BLaER1 treated with 17β-estradiol and CSF1 and Interleukin-3, amounts not matched to agents 10 nM and 100 nM (cell line): ENCODE measurements around the gene WNT4.

ENCODE experiments used
- H3K27ac ChIP-seq, 11 experiments: shearing (Covaris generic); formaldehyde crosslinking; 2 replicates each; pipeline ENCODE4 v1.8.1; 2022
- H3K27me3 ChIP-seq, 11 experiments: shearing (Covaris generic); formaldehyde crosslinking; 2 replicates each; pipeline ENCODE4 v1.8.1; 2022
- H3K36me3 ChIP-seq, 11 experiments: shearing (Covaris generic); formaldehyde crosslinking; 2 replicates each; pipeline ENCODE4 v1.8.1; 2022
- H3K4me1 ChIP-seq, 10 experiments: shearing (Covaris generic); formaldehyde crosslinking; 2 replicates each; pipeline ENCODE4 v1.8.1; 2022
- H3K4me2 ChIP-seq, 11 experiments: shearing (Covaris generic); formaldehyde crosslinking; 2 replicates each; pipeline ENCODE4 v1.8.1; 2022
- H3K4me3 ChIP-seq, 10 experiments: shearing (Covaris generic); formaldehyde crosslinking; 2 replicates each; pipeline ENCODE4 v1.8.1; 2022
- H3K9ac ChIP-seq, 11 experiments: shearing (Covaris generic); formaldehyde crosslinking; 2 replicates each; pipeline ENCODE4 v1.8.1; 2022
- H3K9me3 ChIP-seq, 11 experiments: shearing (Covaris generic); formaldehyde crosslinking; replicated peaks in 1 of 11; 2 replicates each; pipeline ENCODE4 v1.8.1; 2022
- H4K20me1 ChIP-seq, 11 experiments: shearing (Covaris generic); formaldehyde crosslinking; 2 replicates each; pipeline ENCODE4 v1.8.1; 2022
- Cebpa-rat ChIP-seq, 11 experiments: shearing (Covaris generic); IDR thresholded peaks; 2 replicates each; pipeline ENCODE4 v1.8.1; 2022

WNT4 gene

GRCh38 chr1:22074803-22075202, 68.1 kb downstream of the WNT4 start:
- H3K9ac ChIP-seq, result peak overlapping the region in 6 of 11 experiments; percentile 3 to 56 (median 44); a peak in 9 of 22 replicates
- H3K4me1 ChIP-seq, result peaks cover 32 to 94% (median 61%) of the 10 kb centered on the region in 10 experiments
- H3K4me3 ChIP-seq, result 0 out of 20 replicates have a peak overlapping the region, but pooled peaks of 3 of the 10 experiments have one; percentile 1 to 20 (median 2)
- peaks cover 9 to 15% (median 13%) of the 10 kb centered on the region in 11 experiments; a peak in 21 of 22 replicates for H3K9me3 ChIP-seq
- peak overlapping the region; percentile 45 to 89 (median 85) for H3K4me2 ChIP-seq
- no peak for TF ChIP-seq Cebpa-rat (IDR thresholded peaks at IDR 0.05)
- peaks cover 57 to 86% (median 72%) of the 10 kb centered on the region in 11 experiments for H3K36me3 ChIP-seq
- no peaks in the 10 kb centered on the region for H3K27me3 ChIP-seq
- peak overlapping the region in 8 of 11 experiments; percentile 4 to 68 (median 29); a peak in 13 of 22 replicates for H3K27ac ChIP-seq
- H4K20me1 ChIP-seq, result peaks cover 100% of the 10 kb centered on the region in 11 experiments

GRCh38 chr1:22071511-22071910, 71.4 kb downstream of the WNT4 start:
- no peaks in the 10 kb centered on the region for H3K27me3 ChIP-seq
- peaks cover 66 to 87% (median 79%) of the 10 kb centered on the region in 11 experiments for H3K36me3 ChIP-seq
- no peak overlapping the region for H3K4me3 ChIP-seq
- no peak for TF ChIP-seq Cebpa-rat (IDR thresholded peaks at IDR 0.05)
- H3K4me2 ChIP-seq, result peak overlapping the region in 2 of 11 experiments; percentile 6 to 15; a peak in 1 of 22 replicates
- no peak overlapping the region for H3K9ac ChIP-seq
- H4K20me1 ChIP-seq, result peaks cover 100% of the 10 kb centered on the region in 11 experiments
- H3K9me3 ChIP-seq, result peaks cover 9 to 39% (median 24%) of the 10 kb centered on the region in 11 experiments; a peak in 21 of 22 replicates
- H3K27ac ChIP-seq, result no peak overlapping the region
- H3K4me1 ChIP-seq, result peaks cover 29 to 94% (median 42%) of the 10 kb centered on the region in 10 experiments
